ENCODE results near the gene AOC1.

The AOC1 gene

DNA sequence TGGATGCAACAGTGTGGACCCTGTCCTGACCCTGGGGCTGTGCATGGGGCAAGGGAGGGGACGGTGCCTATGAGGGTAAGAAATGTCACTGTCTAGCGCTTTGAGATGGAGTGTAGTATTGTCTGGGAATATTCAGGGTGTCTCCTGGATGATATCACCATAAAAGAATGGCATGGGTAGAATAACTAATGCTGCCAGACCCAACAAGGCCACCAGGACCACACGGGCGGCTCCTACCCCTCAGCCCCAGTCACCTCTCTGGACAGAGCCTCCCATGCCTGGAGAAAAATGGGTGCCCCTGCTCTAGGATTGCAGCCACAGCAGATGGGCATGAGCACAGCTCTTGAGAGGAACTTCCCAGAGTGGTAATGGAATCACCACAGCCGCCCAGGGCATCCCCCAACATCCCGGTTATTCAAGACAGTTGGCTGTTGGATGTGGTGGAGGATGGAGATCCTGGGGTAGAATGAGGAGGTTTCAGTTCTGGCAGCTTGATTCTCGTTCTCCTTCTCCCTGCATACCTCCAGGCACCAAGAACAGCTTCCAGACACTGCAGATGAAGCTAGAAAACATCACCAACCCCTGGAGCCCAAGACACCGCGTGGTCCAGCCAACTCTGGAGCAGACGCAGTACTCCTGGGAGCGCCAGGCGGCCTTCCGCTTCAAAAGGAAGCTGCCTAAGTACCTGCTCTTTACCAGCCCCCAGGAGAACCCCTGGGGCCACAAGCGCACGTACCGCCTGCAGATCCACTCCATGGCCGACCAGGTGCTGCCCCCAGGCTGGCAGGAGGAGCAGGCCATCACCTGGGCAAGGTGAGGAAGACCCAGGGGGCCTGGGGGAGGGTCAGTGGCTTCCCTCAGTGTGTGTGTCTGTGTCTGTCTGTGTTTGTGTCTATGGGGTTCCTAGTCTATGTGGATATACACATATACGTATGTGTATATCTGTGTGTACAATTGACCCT, 6.2 kb downstream of the AOC1 start:
- no peak for DNase-seq

DNA sequence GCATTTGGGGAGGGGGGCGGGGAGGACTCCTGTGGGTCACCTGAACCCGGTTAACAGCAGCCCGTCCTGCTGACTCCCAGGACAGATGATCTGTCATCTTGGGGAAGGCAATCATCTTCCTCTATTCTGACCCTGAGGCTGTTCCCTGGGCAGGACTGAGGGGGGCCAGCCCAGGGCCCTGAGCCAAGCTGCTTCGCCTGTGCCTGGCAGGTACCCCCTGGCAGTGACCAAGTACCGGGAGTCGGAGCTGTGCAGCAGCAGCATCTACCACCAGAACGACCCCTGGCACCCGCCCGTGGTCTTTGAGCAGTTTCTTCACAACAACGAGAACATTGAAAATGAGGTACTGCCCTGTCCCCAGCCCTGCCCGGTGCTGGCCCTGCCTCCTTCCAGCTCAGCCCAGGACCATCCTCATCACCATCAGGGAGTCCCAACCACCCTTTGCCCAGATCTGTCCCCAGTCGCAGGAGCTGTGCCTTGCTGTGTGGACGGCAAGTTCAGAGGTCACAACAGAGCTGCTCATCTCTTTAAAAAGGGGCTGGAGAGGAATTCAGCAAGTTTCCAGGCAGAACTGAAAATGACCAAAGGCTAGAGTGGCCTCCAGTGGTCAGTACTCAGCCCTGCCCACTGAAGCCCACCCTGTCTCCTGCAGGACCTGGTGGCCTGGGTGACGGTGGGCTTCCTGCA, 8.1 kb downstream of the AOC1 start:
- DNase-seq, result no peak

DNA sequence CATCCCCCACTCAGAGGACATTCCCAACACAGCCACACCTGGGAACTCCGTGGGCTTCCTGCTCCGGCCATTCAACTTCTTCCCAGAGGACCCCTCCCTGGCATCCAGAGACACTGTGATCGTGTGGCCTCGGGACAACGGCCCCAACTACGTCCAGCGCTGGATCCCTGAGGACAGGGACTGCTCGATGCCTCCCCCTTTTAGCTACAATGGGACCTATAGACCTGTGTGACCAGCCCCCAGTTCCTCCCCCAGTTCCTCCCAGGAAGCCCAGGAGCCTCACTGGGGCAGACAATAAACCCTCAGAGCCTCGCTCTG, 8.6 kb downstream of the AOC1 start:
- no peak for DNase-seq

DNA sequence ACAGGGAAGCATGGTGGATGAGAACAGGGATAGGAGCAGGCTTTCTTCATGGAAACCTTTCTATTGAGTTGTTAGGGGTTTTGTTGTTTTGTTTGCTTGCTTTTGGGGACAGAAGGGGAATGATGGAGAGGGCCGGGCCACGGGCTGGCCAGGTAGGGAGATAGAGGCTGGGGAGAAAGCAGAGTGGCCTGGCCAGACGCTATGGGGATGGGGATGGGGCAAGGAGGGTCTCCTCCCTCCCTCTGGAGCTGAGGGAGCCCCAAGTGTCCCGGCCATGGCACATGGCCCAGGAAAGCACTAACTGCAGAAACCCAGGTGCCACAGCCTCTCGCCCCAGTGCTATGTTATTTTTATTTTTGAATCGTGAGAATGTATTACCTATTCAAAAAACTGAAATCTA, 10.0 kb downstream of the AOC1 start:
- DNase-seq, result no peak

DNA sequence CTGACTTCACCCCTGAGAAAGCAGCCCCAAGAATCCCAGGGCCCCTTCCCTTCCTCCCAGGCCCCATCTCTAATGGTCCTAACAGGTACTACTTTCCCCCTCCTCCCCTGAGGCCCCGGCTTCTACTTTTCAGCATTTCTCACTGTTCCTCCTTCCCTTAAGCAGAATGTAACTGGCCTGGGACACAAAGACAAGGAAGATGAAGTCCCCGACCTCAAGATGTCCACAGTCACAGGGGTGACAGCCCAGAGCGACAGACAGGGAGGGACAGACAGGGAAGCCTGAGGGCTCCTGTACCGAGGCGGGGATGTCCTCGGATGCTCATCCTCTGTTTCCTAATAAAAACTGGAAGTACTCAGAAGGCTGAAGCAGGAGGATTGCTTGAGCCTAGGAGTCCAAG, 11.6 kb downstream of the AOC1 start:
- DNase-seq, result no peak

DNA sequence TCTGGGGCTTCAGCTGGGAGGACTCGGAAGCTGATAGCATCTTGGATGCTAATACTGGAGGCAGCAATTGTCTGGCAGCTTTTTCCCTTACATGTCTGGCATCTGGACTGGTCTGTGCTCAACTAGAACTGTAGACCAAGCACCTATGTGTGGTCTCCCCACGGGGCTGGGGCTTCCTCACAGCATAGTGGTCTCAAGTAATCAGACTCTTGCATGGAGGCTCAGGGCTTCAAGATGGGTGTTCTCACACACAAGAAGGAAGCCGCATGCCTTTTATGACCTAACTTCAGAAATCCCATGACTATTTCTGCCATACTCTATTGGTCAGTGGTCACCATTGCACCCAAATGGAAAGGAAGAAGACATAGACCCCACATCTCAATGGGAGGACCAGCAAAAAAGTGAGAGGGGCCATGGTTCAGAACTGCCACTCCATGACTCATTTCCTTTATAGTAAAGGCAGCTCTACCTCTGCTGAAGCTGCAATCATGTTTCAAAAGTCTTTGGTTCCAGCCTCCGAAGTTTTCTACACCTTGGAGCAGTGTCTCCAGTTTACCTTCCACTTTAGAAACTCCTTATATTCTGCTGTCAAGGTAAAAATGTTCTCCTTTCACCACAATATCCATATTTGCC, 14.7 kb downstream of the AOC1 start:
- no peak for DNase-seq

DNA sequence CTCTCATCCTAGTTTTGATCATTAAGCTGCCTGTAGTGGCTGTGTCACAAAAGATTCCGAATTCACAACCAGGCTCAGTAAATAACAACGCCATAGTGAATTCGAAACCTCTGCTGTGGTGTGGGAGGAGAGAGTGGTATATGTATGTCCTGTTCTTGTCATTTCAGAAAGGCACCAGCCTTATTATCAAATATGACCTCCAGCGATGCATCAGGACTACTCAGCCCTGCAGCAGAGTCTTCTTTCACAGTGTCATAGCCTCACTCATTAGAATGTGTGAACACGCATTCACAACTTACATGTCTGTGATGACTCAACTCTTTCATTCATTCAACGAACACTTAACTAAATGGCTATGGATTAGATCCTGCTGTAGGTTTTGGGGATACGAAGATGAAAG, 15.3 kb downstream of the AOC1 start:
- no peak for DNase-seq

DNA sequence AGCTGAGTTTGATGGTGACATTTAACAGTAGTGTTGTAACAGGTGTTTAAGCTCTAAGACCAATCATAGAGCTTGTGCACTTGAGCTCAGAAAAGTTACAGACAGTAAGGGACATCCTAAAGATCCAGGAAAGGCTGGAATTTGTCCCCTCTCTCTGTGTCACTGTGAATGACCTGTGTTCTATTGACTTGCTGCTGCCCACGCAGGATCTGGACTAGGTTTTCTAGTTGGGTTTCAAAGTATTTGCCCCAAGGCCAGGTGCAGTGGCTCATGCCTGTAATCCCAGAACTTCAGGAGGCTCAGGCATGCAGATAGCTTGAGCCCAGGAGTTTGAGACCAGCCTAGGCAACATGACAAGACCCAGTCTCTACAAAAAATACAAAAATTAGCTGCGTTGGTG, 17.1 kb downstream of the AOC1 start:
- DNase-seq, result no peak

DNA sequence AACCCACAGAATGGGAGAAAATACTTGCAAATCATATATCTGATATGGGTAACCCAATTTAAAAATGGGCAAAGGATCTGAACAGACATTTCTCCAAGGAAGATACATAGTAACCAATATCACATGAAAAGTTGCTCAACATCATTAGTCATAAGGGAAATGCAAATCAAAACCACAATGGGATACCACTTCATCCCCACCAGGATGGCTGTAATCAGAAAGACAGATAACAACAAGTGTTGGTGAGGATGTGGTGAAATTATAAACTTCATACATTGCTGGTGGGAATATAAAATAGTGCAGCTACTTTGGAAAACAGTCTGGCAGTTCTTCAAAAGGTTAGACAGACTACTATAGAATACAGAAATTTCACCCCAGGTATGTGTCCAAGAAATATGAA, 19.3 kb downstream of the AOC1 start:
- no peak for DNase-seq

DNA sequence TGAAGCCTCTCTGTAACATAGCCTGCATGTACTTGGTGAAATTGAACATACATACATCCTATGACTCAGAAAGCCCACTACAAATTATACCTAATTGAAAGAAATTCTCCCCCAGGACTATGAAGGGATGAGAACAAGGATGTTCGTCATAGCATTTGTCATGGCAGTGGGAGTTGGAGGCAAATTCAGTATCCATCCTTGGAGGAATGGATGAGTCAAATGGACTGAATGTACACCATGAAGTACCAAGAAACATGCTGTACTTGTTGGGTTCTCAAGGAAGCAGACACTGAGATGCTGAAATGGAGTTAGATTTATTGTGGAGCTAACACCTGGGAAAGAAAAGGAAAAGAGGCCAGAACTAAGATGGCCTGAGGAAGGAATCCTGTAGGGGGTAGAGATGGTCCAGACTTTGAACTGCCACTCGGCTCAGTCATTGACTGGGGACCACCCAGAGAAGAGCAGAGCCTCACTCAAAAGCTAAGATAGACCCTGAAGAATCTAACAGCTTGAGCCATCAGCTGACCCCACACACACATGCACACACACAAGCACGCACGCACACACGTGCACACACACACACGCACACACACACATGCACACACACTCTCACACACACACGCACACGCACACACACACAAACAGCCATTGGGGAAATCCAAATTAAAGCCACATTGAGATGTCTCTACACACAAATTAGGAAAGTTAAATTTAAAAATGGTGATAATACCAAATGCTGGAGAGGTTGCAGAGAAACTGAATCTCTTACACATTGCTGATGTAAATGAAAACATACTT, 22.3 kb downstream of the AOC1 start:
- no peak for DNase-seq

DNA sequence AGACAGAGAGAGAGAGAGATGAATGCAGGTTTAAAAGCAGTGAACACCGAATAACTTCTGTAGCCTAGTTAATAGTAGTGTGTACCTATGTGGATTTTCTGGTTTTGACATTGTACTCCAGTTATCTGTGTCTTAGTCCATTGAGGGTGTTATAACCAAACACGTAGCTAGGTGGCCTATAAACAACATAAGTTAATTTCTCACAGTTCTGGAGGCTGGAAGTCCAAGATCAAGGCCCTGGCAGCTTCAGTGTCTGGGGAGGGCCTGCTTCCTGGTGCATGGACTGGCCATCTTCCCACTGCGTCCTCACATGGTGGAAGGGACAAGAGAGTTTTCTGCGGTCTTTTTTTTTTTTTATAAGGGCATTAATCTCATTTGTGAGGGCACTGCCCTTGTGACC, 23.5 kb downstream of the AOC1 start:
- DNase-seq, result no peak

DNA sequence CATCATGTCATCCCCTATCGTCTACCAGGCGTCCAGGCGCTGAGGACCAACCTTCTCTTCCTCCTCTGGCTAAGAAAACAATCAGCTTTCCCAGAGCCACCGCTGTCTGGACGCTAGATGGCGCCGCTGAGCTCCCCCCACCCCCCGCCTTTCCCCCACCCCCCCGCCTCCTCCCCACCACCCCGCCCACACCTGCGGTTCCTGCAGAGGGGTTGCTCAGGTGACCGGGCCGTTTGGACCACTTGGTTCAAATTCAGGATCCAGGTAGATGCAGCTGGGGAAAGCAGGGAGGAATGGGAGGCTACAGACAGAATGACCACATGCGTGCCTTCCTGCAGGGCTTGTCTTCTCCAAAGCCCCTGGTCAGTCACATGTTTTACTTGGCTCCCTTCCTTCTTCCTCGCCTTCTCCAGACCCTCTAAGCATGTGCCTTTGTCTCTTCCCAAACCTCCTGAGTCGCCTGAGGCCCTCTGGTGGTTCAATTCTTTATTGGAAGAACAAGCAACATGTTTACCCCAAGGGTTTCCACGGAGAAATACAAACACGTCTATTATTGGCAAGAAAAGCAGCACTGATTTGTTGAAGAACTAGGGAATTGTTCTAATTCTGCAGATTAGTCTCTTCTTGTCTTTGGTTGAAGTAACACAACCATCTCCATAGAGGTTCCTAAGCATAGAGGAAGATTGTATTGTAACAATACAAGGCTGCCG, 24.7 kb downstream of the AOC1 start:
- peak; percentile 57 for DNase-seq

DNA sequence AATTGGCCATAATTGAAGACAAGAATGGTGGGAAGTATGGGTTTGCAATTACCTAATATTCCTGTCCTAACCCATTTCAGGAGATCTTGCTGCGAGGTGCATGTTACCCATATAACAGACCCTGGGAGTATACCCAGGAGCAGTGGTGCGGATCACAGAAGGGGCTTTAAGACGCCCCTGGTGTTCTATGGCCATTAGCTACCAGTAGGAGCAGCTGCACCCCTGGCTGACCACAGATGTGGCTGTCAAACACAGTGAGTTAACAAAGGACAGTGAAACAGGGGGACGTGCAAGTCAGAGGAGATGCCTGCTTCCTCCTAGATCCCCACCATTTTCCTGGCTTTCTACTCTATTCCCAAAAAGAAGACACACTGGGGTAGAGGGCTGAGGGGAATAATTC, 25.2 kb downstream of the AOC1 start:
- DNase-seq, result no peak

DNA sequence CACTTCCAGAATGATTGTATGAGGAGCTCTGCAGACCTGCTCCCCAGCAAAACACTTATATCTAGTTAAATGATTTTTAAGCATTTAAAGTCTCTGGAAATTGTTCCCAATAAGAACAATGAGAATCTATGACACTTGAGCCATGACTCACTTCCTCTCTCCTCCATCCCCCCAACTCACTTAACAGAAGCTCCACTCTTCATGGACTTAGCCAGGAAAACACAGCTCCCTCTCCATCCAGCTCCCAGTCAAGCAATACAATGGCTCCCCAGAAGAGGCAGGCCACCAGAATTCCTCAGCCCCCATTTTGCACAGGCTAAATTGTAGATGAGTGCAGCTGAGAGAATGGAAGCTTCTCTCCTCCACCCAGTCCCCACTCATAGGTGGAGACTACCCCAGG, 27.0 kb downstream of the AOC1 start:
- no peak for DNase-seq

DNA sequence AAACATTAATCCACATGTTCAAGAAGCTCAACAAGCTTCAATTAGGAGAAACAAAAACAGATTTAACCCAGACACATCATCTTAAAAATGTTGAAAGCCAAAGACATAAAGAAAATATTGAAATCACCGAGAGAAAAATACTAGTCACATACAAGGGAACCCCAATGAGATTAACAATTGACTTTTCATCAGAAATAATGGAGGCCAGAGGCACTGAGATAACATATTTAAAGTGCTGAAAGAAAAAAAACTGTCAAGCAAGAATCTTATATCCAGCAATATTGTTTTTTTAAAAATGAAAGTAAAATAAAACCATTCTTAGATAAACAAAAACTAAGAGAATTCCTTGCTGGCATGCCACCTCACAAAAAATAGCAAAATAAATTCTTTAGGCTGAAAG, 28.9 kb downstream of the AOC1 start:
- no peak for DNase-seq

DNA sequence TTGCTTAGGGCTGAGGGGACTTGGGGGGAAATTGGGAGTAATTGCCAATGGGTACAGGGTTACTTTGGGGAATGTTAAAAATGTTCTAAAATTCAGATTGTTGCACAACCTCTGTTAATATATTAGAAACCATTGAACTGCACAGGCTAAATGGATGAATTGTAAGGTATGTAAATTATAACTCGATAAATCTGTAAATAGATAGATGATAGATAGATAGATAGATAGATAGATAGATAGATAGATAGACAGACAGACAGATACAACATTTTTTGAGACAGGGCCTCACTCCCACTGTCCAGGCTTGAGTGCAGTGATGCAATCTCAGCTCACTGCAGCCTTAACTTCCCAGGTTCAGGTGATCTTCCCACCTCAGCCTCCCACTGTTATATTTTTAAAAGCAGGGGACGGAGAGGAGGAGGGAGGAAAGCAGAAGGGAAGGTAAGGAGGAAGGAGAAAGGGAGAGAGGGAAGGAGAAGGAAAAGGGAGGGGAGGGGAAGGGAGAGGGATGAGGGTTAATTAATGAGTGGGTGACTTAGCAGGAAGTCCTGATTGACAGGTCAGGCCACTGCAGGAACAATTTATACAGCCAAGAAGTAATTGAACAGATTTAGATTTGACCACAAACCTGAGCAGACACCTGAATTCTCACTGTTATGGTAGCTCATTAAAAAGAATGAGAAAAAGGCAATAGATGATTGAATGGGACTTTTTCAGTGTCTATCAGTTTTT, 38.7 kb downstream of the AOC1 start:
- DNase-seq, result no peak

DNA sequence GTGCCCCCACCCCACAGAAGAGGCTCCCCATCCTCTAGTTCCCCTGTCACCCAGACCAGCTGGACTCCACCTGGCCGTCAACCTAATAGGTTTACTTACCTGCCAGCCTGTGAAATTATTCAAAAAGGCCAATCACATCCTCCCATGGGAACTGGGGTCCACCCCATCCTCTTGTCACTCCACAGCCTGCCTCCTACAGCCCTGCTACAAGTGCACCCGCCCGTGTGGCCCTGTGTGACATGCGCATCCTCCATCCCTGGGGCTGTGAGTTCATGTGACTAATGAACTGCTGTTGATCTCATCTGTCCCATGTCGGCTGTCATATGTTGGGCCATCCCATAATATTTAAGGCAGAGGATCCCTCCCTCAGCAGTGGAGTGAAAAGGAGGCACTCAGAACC, 39.4 kb downstream of the AOC1 start:
- no peak for DNase-seq

DNA sequence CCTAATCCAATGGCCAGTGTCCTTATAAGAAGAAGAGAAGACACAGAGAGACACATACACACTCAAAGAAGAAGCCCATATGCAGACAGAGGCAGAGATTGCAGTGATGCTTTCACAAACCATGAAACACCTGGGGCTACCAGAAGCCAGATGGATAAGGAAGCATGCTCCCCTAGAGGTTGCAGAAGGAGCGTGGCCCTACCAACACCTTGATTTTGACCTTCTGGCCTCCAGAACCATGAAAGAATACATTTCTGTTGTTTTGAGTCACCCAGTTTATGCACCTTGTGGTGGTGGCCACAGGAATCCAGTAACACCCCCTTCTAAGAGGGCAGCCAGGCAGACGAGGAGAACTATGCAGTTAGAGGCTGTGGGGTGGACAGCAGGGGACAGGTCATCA, 43.5 kb downstream of the AOC1 start:
- DNase-seq, result no peak

DNA sequence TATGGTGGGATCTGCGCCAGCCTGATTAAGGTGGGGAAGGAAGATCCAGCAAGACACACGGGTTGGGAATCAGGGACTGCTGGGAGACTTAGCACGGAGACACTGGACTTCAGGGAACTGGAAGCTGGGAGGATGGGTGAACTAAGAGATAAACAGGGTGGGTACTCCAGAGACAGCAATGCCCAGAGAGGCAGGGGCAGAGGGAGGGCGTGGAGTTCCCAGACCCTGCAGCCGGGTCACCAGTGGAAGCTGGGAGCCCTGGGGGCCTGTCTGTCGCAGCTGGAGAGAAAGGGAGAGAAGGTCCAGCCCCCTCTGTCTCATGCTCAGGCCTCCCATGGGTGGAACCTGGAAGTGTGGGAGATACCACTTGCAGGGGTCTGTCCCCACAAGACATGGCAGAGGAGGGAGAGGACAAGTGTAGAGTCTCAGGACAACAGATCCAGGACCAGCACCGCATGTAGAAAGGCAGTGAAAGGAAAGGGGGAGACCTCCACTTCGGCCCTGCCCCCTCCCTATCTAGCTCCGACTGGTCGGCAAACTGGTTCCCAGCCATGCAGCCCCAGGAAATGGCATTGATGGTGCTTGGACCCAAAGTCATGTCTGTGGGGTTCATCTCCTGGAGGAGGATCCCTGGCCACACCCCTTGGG, 44.4 kb downstream of the AOC1 start:
- no peak for DNase-seq

DNA sequence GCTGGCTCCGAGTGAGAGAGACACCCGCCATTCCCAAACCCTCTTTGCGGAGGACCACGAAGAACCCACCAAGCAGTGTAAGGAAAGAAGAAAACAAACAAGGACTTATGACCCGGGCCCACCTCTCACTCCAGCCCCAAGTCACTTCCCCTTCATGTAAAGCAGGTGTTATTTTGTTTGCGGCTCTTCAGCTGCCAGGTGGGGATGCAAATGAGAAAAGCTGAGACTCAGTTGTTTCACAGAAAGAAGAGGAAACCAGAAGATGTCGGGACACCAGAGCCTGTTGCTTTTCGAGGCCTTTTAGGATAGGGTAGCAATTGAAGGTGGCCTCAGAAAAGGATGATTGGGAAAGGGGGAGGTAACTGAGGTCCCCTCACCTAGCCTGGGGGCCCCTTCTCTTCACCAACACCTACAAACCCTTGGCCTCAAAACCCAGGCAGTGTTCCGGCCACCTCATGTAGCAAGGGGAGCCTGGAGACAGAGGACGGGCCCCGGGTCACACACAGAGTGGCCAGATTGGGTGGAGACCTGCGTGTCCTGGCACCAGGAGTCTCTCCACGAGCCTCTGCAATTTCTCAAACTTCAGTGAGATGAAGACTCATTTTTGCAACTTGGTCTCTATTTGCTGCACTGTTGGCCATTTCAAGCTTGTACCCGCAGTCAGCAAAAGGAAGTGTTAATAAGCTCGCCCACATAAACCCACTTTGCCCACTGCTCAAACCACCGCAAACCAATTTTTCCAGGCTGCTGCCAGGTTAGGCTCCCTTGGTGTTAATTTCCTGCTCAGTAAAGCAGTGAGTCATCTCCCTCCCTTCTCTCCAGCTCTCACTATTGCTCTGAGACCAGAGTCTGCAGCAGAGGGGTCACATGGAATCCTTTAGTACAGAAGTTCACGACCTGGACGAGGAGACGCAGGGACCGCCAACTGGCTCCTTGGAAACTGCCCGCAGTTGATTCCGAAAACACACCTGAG, 45.5 kb downstream of the AOC1 start:
- DNase-seq, result no peak

Data from EL (cell line).